Subcutaneous abdominal adipose tissue (tissue), 5 donors: ENCODE results near the gene TBX5.
"Not testable (repeated sequence)": the region's sequence is repeated elsewhere in the genome, so short reads cannot be mapped to it uniquely, and the experiment has no call there.

ENCODE experiments used
- H3K27ac ChIP-seq: one replicate; pipeline ENCODE4 v1.7.0; 2013; ENCODE audit warnings: low read depth, mild to moderate bottlenecking, inconsistent platforms, low read length, moderate library complexity
- H3K27me3 ChIP-seq, 5 donors: one replicate each; pipeline ENCODE4 v1.7.0; 2013; ENCODE audit warnings: low read length in 5 of 5, inconsistent platforms in 1 of 5; ENCODE audit not compliant: control insufficient read depth in 5 of 5, insufficient read depth in 4 of 5
- H3K36me3 ChIP-seq, 5 donors: one replicate each; pipeline ENCODE4 v1.7.0; 2013; ENCODE audit warnings: low read length in 5 of 5; ENCODE audit not compliant: control insufficient read depth in 5 of 5, insufficient read depth in 5 of 5
- H3K4me1 ChIP-seq, 5 donors: one replicate each; pipeline ENCODE4 v1.7.0; 2013; ENCODE audit warnings: low read length in 5 of 5, mild to moderate bottlenecking in 3 of 5, moderate library complexity in 1 of 5; ENCODE audit not compliant: control insufficient read depth in 5 of 5, insufficient read depth in 5 of 5
- H3K4me3 ChIP-seq, 5 donors: one replicate each; pipeline ENCODE4 v1.7.0; 2013; ENCODE audit warnings: low read length in 5 of 5, low read depth in 1 of 5
- H3K9ac ChIP-seq, 5 donors: one replicate each; pipeline ENCODE4 v1.7.0; 2013; ENCODE audit warnings: low read length in 5 of 5, mild to moderate bottlenecking in 4 of 5, moderate library complexity in 3 of 5
- H3K9me3 ChIP-seq, 5 donors: one replicate each; pipeline ENCODE4 v1.7.0; 2013; ENCODE audit warnings: low read length in 5 of 5; ENCODE audit not compliant: control insufficient read depth in 5 of 5
- donor health status: healthy.
- donor health status: healthy.
- donor health status: healthy.
- donor health status: healthy.
- donor health status: healthy.

TBX5 gene

DNA sequence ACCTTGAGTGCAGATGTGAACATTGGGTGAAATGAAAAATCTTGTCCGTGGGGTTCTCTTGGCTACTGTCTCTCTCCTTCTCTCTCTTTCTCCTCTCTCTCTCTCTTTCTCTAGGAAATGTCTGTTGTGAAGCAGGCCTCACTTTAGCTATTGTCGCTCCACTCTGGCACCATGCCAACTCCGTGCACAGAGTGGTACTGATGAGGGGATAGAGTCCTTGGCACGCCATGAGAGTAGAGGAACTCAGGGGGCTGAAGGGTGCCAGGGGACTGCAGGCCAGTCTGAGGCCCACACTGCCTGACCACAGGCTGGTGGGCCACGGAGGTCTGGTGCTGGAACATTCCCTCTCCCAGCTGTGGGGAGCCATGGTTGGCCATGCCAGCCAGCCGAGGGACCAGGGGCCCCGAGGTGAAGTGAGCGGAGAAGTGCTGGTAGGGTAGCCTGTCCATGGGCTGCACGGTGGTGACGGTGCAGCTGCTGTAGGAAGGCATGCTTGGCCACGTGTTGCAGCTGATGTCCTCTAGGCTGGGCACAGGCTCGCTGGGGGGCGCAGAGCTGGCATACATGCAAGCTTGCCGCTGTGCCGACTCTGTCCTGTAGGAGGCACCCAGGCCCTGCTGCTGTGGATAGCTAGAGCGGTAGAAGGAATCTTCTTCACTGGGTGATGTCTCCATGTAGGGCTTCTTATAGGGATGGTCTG is 50.4 kb downstream of the TBX5 start:
- Histone ChIP-seq H3K36me3 (peaks cover 0 to 6% (median 2%) of the 10 kb centered on the region in 5 donors), H3K9me3 (no peaks in the 10 kb centered on the region), H3K4me3 (no peak overlapping the region), H3K9ac (no peak overlapping the region), H3K4me1 (no peaks in the 10 kb centered on the region), H3K27ac (no peak overlapping the region), H3K27me3 (peaks cover 0 to 5% (median 2%) of the 10 kb centered on the region in 5 donors)

DNA sequence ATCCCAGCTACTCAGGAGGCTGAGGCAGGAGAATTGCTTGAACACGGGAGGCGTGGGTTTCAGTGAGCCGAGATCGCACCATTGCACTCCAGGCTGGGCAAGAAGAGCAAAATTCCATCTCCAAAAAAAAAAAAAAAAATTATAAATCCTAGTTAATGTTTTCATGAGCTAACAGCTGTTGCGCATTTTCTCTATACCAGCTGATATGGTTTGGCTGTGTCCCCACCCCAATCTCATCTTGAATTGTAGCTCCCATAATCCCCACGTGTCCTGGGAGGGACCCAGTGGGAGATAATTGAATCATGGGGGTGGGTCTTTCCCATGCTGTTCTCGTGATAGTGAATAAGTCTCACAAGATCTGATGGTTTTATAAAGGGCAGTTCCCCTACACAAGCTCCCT is 56.7 kb downstream of the TBX5 start:
- H3K36me3 ChIP-seq, H3K27me3 ChIP-seq, H3K4me1 ChIP-seq, H3K4me3 ChIP-seq, H3K9me3 ChIP-seq, H3K27ac ChIP-seq, H3K9ac ChIP-seq: not testable (repeated sequence)

DNA sequence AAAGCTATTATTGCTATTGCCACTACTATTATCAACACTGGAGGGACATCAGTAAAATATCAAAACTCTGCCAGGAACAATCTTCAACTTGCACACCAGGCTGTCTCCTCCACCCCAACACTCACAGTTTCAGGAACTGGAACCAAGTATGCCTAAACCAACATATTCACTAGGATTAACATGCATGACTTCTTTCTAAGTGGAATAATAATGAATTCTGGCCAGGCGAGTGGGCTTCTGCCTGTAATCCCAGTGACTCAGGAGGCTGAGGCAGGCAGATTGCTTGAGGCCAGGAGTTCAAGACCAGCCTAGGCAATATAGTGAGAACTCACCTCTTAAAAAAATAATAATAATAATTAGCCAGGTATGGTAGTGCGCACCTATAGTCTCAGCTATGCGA is 58.1 kb downstream of the TBX5 start:
- Histone ChIP-seq H3K9ac (no peak overlapping the region), H3K4me3 (no peak overlapping the region), H3K27ac (no peak overlapping the region), H3K27me3 (no peaks in the 10 kb centered on the region), H3K4me1 (no peaks in the 10 kb centered on the region), H3K36me3 (no peaks in the 10 kb centered on the region), H3K9me3 (no peaks in the 10 kb centered on the region)

DNA sequence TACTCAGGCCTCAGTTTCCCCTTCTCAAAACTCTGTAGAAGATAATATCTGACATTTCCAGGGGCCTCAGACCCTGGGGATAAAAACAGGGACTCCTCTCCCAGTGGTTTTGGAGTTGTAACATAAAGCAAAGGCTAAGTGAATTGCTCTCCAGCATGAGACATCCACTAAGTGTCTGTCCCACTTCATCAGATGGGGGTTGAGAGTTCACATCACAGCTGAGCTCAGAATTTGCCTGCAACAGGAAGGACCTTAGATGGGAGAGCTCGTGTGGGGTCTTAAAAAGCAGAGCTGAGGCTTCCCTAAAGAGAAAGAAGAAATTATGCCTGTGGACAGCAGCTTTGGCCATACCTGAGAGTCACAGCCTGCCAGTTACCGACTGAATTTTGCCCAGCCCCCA is 61.1 kb downstream of the TBX5 start:
- Histone ChIP-seq H3K27ac (no peak overlapping the region), H3K4me1 (no peaks in the 10 kb centered on the region), H3K9ac (no peak overlapping the region), H3K4me3 (no peak overlapping the region), H3K36me3 (no peaks in the 10 kb centered on the region), H3K27me3 (peaks cover 0 to 4% (median 0%) of the 10 kb centered on the region in 5 donors), H3K9me3 (peaks cover 0 to 12% (median 3%) of the 10 kb centered on the region in 5 donors)

DNA sequence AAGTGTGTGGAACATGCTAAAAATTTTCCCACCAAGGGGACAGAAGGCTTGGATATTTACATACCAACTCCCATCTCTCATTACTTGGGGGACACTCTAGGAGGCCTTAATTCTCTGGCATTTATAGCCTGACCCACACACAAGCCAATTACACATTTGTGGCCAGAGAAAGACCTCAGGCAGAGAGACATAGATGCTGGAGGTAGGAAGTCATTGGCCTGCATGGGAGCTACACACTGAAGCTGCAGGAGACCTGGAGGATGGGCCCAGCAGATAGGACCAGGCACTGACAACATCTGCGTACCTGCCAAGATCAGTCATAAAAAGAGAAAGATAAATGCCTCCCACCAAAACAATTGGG is 61.7 kb downstream of the TBX5 start:
- peaks cover 0 to 4% (median 0%) of the 10 kb centered on the region in 5 donors for H3K27me3 ChIP-seq
- no peaks in the 10 kb centered on the region for H3K4me1 ChIP-seq
- H3K9ac ChIP-seq: no peak overlapping the region
- no peak overlapping the region for H3K27ac ChIP-seq
- H3K9me3 ChIP-seq: peaks cover 0 to 12% (median 3%) of the 10 kb centered on the region in 5 donors
- H3K4me3 ChIP-seq: no peak overlapping the region
- no peaks in the 10 kb centered on the region for H3K36me3 ChIP-seq

DNA sequence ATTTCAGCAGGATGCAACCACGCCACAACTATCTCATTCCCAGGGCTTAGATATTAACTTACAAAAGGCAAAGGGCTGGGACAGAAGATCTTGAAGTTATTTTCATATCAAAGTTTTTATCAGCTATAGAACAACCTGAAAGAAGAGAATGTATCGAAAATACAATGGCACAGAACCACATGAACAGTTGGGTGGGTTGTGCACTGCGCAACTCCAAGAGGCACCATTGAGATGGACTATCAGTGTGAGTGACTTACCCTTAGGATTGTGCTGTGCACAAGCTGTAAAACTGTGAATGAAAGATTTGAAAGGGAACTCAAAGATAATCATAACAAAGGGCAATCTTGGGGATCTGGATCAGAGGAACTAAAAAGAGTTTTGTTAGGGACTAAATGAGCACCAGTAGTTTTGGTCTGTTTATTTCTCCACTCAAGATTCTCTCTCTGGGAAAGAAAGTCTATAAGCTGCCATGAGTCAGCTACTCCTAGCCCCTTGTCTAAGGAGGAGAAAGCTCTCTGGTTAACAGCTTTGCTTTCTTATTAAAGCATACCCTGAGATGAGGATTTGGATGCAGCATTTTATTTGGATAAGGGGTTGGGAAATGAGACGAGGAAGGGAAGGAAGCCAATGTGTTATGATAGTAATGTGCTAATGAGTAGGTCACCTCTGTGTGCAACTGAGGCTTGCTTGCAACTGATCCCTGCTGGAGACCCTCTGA is 62.2 kb downstream of the TBX5 start:
- Histone ChIP-seq H3K27ac (no peak overlapping the region), H3K36me3 (no peaks in the 10 kb centered on the region), H3K4me3 (no peak overlapping the region), H3K9ac (no peak overlapping the region), H3K4me1 (no peaks in the 10 kb centered on the region), H3K9me3 (peaks cover 0 to 12% (median 3%) of the 10 kb centered on the region in 5 donors), H3K27me3 (peaks cover 0 to 4% (median 0%) of the 10 kb centered on the region in 5 donors)

DNA sequence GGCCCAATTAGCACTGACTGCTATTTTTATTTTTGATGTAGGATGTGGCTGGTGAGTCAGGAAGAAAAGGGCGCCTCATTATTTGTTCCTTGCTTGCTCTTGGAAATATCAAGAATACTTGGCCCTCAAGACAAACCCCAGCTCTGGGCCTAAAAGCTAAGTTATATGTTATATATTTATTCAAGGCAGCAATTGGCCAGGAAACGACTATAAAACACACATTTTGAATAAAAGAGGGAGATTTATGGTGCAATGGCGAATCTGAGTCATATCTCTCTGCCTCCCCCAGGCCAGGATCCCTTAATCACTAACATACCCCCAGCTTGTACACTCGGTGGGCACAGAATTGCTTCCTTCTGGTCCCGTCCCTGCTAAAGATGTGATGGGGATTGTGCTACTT is 63.3 kb downstream of the TBX5 start:
- Histone ChIP-seq H3K9me3 (peaks cover 0 to 12% (median 3%) of the 10 kb centered on the region in 5 donors), H3K4me1 (no peaks in the 10 kb centered on the region), H3K9ac (no peak overlapping the region), H3K4me3 (no peak overlapping the region), H3K36me3 (no peaks in the 10 kb centered on the region), H3K27ac (no peak overlapping the region), H3K27me3 (peaks cover 0 to 4% (median 0%) of the 10 kb centered on the region in 5 donors)

DNA sequence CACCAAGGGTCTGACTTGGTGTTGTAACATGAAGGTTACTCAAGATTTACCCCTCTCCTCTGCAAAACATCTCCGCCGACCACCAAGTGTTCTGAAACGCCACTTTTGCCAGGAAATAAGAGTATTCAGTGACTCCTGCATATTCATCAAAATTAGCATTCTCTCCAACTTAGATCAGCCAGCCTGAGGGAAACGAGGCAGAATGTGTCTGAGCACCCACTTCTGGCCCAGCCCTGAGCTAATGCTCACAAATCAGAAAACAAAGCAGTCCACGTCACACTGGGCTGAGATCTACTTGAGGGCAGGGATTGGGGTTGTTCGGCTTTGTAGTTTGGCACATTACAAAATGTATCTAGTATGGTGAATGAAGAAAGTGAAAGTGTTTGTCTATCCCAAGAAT is 64.3 kb downstream of the TBX5 start:
- Histone ChIP-seq H3K27ac (no peak overlapping the region), H3K9ac (no peak overlapping the region), H3K4me3 (no peak overlapping the region), H3K4me1 (no peaks in the 10 kb centered on the region), H3K27me3 (peaks cover 0 to 4% (median 0%) of the 10 kb centered on the region in 5 donors), H3K9me3 (peaks cover 0 to 12% (median 3%) of the 10 kb centered on the region in 5 donors), H3K36me3 (no peaks in the 10 kb centered on the region)

DNA sequence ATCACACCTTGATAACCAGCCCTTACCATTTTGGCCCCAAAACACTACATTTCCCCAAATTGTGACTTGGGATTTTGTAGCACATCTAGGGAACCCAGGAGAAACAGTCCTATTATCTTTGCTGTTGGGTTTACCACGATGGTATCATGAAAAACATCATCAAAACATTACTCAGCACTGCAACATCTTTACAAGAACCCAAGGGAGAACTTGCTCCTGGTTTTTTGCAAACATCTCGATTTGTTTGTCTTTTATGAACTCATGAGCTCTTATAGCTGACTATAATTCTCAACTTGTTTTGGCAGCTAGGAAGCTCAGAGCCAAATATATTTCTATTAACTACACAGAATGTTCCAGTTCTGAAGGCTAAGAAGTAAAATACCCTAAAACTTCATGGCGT is 65.7 kb downstream of the TBX5 start:
- Histone ChIP-seq H3K9ac (no peak overlapping the region), H3K36me3 (no peaks in the 10 kb centered on the region), H3K27me3 (peaks cover 0 to 5% (median 0%) of the 10 kb centered on the region in 5 donors), H3K4me3 (no peak overlapping the region), H3K9me3 (peaks cover 0 to 12% (median 3%) of the 10 kb centered on the region in 5 donors), H3K27ac (no peak overlapping the region), H3K4me1 (no peaks in the 10 kb centered on the region)

DNA sequence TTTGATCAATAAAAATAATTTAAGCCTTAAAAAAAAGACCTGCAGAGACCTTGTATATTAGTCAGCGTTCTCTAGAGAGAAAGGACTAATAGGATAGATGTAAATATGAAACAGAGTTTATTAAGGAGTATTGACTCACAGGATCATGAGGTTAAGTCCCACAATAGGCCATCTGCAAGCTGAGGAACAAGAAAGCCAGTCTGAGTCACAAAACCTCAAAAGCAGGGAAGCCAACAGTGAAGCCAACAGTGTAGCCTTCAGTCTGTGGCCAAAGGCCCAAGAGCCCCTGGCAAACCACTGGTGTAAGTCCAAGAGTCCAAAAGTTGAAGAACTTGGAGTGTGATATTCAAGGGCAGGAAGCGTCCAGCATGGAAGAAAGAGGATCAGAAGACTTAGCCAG is 66.3 kb downstream of the TBX5 start:
- H3K4me3 ChIP-seq: no peak overlapping the region
- no peak overlapping the region for H3K9ac ChIP-seq
- H3K9me3 ChIP-seq: peaks cover 0 to 12% (median 3%) of the 10 kb centered on the region in 5 donors
- no peaks in the 10 kb centered on the region for H3K4me1 ChIP-seq
- H3K36me3 ChIP-seq: no peaks in the 10 kb centered on the region
- no peak overlapping the region for H3K27ac ChIP-seq
- peaks cover 0 to 5% (median 0%) of the 10 kb centered on the region in 5 donors for H3K27me3 ChIP-seq
